MM.1S (cell line): Measurements from ENCODE around the gene NUDT14.

Experiments
- DNase-seq: peaks from one replicate; pipeline ENCODE4 v3.0.0-alpha.2; 2015
- H2AFZ ChIP-seq: fragments of 300-600 bp; sonication (generic); 2 replicates; pipeline ENCODE4 v1.6.0; 2016; ENCODE audit warnings: antibody characterized with exemption, low read length
- H3F3A ChIP-seq: fragments of 300-600 bp; sonication (generic); 2 replicates; pipeline ENCODE4 v1.6.1; 2016; ENCODE audit warnings: mild to moderate bottlenecking, antibody characterized with exemption, low read length, moderate library complexity, mixed read lengths; ENCODE audit not compliant: insufficient read depth
- H3K27ac ChIP-seq: fragments of 300-600 bp; sonication (generic); 2 replicates; pipeline ENCODE4 v1.5.1; 2016; ENCODE audit warnings: mild to moderate bottlenecking, low read length
- H3K27me3 ChIP-seq: fragments of 300-600 bp; sonication (generic); replicated peaks from 2 replicates; pipeline ENCODE4 v1.6.0; 2016; ENCODE audit warnings: low read length; ENCODE audit not compliant: insufficient read depth
- H3K36me3 ChIP-seq: fragments of 300-600 bp; sonication (generic); replicated peaks from 2 replicates; pipeline ENCODE4 v1.6.1; 2016; ENCODE audit warnings: mild to moderate bottlenecking, low read length, mixed read lengths; ENCODE audit not compliant: insufficient read depth
- H3K4me1 ChIP-seq: fragments of 300-600 bp; sonication (generic); 2 replicates; pipeline ENCODE4 v1.6.1; 2016; ENCODE audit warnings: low read length, mixed read lengths
- H3K4me2 ChIP-seq: fragments of 300-600 bp; sonication (generic); 2 replicates; pipeline ENCODE4 v1.6.0; 2016; ENCODE audit warnings: low read depth, low read length
- H3K4me3 ChIP-seq: fragments of 300-600 bp; sonication (generic); 2 replicates; pipeline ENCODE4 v1.5.1; 2016; ENCODE audit warnings: low read length, mixed read lengths
- H3K79me2 ChIP-seq: fragments of 300-600 bp; sonication (generic); 2 replicates; pipeline ENCODE4 v1.6.1; 2016; ENCODE audit warnings: mixed run types, low read length, mixed read lengths
- H3K9ac ChIP-seq: fragments of 300-600 bp; sonication (generic); 2 replicates; pipeline ENCODE4 v1.6.1; 2016; ENCODE audit warnings: low read length, mixed read lengths
- H3K9me2 ChIP-seq: fragments of 300-600 bp; sonication (generic); replicated peaks from 2 replicates; pipeline ENCODE4 v1.6.1; 2016; ENCODE audit warnings: mild to moderate bottlenecking, low read length, mixed read lengths; ENCODE audit not compliant: insufficient read depth
- H3K9me3 ChIP-seq: fragments of 300-600 bp; sonication (generic); replicated peaks from 2 replicates; pipeline ENCODE4 v1.6.1; 2016; ENCODE audit warnings: mild to moderate bottlenecking, low read length, mixed read lengths; ENCODE audit not compliant: insufficient read depth
- H4K20me1 ChIP-seq: fragments of 300-600 bp; sonication (generic); 2 replicates; pipeline ENCODE4 v1.6.1; 2016; ENCODE audit warnings: mild to moderate bottlenecking, low read length, moderate library complexity, mixed read lengths; ENCODE audit not compliant: insufficient read depth
- EZH2 ChIP-seq: fragments of 300-600 bp; sonication (generic); optimal IDR thresholded peaks from 2 replicates; pipeline ENCODE3; 2017; ENCODE audit warnings: low read depth, mild to moderate bottlenecking, antibody characterized with exemption, low read length, mixed read lengths
- EZH2phosphoT487 ChIP-seq: fragments of 300-600 bp; sonication (generic); IDR thresholded peaks from 2 replicates; pipeline ENCODE4 v1.6.1; 2018; ENCODE audit warnings: antibody characterized with exemption, low read length
- TF ChIP-seq, protein P1 (sequence below): fragments of 300-600 bp; sonication (generic); IDR thresholded peaks from 2 replicates; pipeline ENCODE4 v1.5.1; 2016; ENCODE audit warnings: antibody characterized with exemption, low read length, mixed read lengths

NUDT14 gene

DNA sequence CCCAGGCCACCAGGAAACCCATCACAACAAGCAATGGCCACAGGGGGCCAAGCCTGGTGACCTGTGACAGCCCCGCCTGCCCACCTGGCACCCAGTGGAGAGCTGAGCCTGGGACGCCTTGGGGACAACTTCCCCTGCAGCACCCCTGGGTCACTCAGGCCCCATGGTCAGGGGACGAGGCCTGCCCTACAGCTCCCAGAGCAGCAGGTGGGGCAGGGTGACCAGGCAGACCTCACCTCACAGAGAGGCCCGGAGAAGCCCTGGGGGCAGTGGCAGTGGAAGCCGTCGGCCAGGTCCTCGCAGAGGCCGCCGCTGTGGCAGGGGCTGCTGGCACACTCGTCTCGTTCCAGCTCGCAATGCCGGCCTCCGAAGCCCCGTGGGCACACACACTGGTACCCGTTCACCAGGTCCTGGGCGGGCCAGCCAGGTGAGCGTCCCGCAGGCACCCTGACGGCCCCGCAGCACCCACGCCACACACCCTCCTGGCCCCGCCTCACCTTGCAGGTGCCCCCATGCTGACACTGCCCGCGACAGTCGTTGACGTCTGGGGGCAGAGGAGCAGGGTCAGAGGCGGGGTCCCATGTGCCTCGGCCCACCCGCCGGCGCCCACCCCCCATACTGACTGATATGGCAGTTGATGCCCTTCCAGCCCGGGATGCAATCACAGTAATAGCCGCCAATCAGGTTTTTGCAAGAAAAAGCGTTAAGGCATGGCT lies 30.6 kb downstream of the NUDT14 start:
- no peaks in the 10 kb centered on the region for H3K79me2 ChIP-seq

DNA sequence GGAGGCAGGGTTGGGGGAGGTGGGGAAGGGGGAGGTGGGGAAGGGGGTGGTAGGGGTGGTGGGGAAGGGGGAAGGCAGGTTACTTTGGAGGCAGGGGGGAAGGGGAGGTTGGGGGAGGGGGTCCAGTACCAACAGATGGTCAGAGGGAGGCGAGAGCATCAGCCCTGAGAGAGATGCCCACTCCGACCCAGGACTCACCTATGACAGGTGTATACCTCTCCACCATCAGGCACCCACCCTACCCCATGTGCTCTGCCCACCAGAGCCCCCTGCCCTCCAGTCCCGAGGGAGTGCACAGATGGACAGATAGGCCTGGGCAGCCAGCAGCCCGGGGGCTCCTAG lies 31.1 kb downstream of the NUDT14 start:
- H3K27me3 ChIP-seq, result peaks cover 12% of the 10 kb centered on the region
- H3K9ac ChIP-seq, result no peak overlapping the region
- no peaks in the 10 kb centered on the region for H3K36me3 ChIP-seq
- H3K27ac ChIP-seq, result no peak overlapping the region
- H3K79me2 ChIP-seq, result no peaks in the 10 kb centered on the region
- TF ChIP-seq EZH2phosphoT487, result no peak
- TF ChIP-seq, protein P1, sequence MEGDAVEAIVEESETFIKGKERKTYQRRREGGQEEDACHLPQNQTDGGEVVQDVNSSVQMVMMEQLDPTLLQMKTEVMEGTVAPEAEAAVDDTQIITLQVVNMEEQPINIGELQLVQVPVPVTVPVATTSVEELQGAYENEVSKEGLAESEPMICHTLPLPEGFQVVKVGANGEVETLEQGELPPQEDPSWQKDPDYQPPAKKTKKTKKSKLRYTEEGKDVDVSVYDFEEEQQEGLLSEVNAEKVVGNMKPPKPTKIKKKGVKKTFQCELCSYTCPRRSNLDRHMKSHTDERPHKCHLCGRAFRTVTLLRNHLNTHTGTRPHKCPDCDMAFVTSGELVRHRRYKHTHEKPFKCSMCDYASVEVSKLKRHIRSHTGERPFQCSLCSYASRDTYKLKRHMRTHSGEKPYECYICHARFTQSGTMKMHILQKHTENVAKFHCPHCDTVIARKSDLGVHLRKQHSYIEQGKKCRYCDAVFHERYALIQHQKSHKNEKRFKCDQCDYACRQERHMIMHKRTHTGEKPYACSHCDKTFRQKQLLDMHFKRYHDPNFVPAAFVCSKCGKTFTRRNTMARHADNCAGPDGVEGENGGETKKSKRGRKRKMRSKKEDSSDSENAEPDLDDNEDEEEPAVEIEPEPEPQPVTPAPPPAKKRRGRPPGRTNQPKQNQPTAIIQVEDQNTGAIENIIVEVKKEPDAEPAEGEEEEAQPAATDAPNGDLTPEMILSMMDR, result no peak
- no peak for TF ChIP-seq EZH2
- no peaks in the 10 kb centered on the region for H4K20me1 ChIP-seq
- H3K4me3 ChIP-seq, result no peak overlapping the region
- no peaks in the 10 kb centered on the region for H3K9me3 ChIP-seq
- no peak overlapping the region for H2AFZ ChIP-seq
- no peak for DNase-seq
- H3K4me2 ChIP-seq, result no peak overlapping the region
- no peaks in the 10 kb centered on the region for H3K4me1 ChIP-seq
- H3K9me2 ChIP-seq, result no peaks in the 10 kb centered on the region
- no peaks in the 10 kb centered on the region for H3F3A ChIP-seq

More for the DNA sequence above, 30.6 kb downstream of the NUDT14 start:
- TF ChIP-seq EZH2phosphoT487, result no peak
- no peak for TF ChIP-seq EZH2
- TF ChIP-seq, protein P1, result no peak
- Histone ChIP-seq H3K36me3 (no peaks in the 10 kb centered on the region), H3K9me2 (no peaks in the 10 kb centered on the region), H3K4me2 (no peak overlapping the region), H3K27me3 (peaks cover 12% of the 10 kb centered on the region), H4K20me1 (no peaks in the 10 kb centered on the region), H3K9ac (no peak overlapping the region), H2AFZ (no peak overlapping the region), H3K4me1 (no peaks in the 10 kb centered on the region), H3K27ac (no peak overlapping the region), H3K9me3 (no peaks in the 10 kb centered on the region), H3K4me3 (no peak overlapping the region), H3F3A (no peaks in the 10 kb centered on the region)
- DNase-seq, result no peak

DNA sequence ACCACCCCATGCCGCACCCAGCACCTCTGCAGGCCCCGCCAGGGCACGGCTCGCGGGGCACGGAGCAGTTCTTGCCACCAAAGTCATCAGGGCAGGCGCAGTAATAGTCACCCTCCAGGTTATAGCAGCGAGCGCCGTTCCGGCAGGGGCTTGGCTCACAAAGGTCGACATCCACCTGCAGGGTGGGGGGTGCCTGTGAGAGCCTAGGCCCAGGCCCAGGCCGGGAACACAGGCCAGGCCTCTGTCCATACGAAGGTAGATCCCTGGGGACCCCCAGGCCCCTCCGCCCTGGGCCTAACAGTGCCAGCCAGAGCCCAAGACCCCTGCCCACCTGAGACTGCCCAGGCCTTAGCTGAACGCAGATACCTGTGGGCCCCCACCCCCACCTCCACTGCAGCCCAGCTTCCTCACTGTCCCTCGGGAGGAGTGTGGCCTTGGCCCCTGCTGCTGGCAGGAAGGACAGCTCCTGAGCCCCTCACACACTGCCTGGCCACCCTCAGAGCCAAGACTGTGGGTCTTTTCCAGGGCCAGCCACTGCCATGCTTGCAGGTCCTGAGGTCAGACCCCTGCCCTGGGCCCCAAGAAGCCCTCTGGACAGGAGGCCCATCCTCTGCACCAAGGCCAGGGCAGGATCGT lies 31.8 kb downstream of the NUDT14 start:
- Histone ChIP-seq H4K20me1 (no peaks in the 10 kb centered on the region), H3K27ac (no peak overlapping the region), H3K9me3 (no peaks in the 10 kb centered on the region), H3K9ac (no peak overlapping the region), H3F3A (no peaks in the 10 kb centered on the region), H3K4me1 (no peaks in the 10 kb centered on the region), H3K79me2 (no peaks in the 10 kb centered on the region), H2AFZ (no peak overlapping the region), H3K4me2 (no peak overlapping the region), H3K27me3 (peaks cover 11% of the 10 kb centered on the region), H3K36me3 (no peaks in the 10 kb centered on the region), H3K9me2 (no peaks in the 10 kb centered on the region), H3K4me3 (no peak overlapping the region)
- TF ChIP-seq EZH2phosphoT487 (no peak), EZH2 (no peak)
- TF ChIP-seq, protein P1, result no peak
- no peak for DNase-seq
